ENCODE measurements around the gene CD8A. TPM values are rescaled to one million over a fixed set of nuclear protein-coding genes. Genes with fewer than 3 reads are reported as not detected.

Gene CD8A
- total and polyA plus RNA-seq, 8 donors = 0.39 to 2.0 (median 1.2) TPM

DNA sequence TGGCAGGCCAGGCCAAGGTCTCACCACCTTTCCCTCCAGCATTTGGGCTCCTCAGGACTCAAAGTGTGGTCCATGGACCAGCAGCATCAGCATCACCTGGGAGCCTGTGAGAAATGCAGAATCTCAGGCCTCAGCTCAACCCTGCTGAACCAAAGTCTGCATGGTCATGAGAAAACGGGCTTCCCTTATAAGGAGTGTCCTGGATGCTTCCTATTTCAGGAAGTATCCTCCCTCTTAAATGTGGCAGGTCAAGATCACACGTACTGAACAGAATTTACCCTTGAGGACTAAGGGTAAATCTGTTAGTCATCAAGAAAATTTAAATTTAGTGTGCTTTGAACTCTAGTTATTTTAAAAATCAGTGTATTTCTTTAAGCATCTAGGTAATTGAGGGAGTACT lies 11.8 kb downstream of the CD8A start:
- intact Hi-C loops (cut with DNase I) = no loop called here
- ATAC-seq = no peak

DNA sequence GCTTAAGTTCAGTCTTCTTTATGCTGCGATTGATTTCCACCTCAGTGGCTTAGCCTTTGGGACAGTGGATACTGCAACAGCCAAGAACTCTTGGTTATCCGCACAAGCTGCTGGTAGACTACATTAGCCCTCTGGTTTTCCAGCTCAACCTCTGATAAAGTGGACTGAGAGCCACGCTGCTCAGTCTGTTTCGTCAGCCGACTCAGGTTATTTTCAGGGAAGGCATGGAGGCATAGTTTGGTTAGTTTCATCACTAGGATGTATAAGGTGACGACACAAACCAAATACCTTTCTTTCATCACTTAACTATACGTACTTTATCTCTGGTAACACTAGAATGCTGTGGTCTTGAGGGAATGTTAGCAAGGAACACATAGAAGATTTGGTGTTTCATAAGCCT lies 14.2 kb downstream of the CD8A start:
- Histone ChIP-seq H3K4me3 (no peak overlapping the region), H3K9me3 (no peaks in the 10 kb centered on the region), H3K27ac (no peak overlapping the region), H3K4me1 (no peaks in the 10 kb centered on the region), H3K36me3 (peaks cover 0 to 16% (median 15%) of the 10 kb centered on the region in 3 donors), H3K27me3 (no peaks in the 10 kb centered on the region)
- 95% methylated on average over 7 of the region's 7 CpGs for WGBS, 2 donors
- intact Hi-C loops (cut with DNase I) = no loop called here
- DNase-seq (no peak), ATAC-seq (no peak), FAIRE-seq (no peak)
- TF ChIP-seq, protein P1, sequence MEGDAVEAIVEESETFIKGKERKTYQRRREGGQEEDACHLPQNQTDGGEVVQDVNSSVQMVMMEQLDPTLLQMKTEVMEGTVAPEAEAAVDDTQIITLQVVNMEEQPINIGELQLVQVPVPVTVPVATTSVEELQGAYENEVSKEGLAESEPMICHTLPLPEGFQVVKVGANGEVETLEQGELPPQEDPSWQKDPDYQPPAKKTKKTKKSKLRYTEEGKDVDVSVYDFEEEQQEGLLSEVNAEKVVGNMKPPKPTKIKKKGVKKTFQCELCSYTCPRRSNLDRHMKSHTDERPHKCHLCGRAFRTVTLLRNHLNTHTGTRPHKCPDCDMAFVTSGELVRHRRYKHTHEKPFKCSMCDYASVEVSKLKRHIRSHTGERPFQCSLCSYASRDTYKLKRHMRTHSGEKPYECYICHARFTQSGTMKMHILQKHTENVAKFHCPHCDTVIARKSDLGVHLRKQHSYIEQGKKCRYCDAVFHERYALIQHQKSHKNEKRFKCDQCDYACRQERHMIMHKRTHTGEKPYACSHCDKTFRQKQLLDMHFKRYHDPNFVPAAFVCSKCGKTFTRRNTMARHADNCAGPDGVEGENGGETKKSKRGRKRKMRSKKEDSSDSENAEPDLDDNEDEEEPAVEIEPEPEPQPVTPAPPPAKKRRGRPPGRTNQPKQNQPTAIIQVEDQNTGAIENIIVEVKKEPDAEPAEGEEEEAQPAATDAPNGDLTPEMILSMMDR (IDR thresholded peaks at IDR 0.05) = no peak

More for the DNA sequence above, 11.8 kb downstream of the CD8A start:
- Histone ChIP-seq H3K27ac (no peak overlapping the region), H3K4me3 (no peak overlapping the region), H3K36me3 (peaks cover 0 to 6% (median 3%) of the 10 kb centered on the region in 3 donors), H3K27me3 (no peaks in the 10 kb centered on the region), H3K4me1 (no peaks in the 10 kb centered on the region), H3K9me3 (no peaks in the 10 kb centered on the region)
- DNase-seq (no peak), FAIRE-seq (no peak)
- 68 to 72% methylated on average over 2 of the region's 2 CpGs for WGBS, 2 donors
- TF ChIP-seq, protein P1 (IDR thresholded peaks at IDR 0.05) = no peak

DNA sequence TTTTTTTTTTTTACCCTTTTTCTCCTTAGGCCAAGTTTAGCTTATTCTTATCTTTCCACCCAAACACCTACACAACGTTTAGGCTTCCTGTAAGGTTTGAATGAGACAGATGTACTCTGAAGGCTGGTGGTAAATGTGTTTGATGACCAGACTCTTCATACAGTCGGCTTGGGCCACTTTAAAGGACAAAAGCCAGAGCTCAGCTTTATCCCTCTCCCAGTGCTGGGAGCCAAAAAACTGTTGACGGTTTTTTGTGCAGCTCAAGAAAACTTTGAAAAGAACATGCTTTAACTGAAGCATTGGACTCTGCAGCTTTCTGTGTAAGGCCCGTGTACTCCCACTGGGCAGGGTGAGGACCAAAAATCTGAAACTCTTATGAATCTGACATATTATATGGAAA lies 15.4 kb downstream of the CD8A start:
- ATAC-seq = no peak
- FAIRE-seq = no peak
- TF ChIP-seq, protein P1 (IDR thresholded peaks at IDR 0.05) = no peak
- no peaks in the 10 kb centered on the region for H3K9me3 ChIP-seq
- DNase-seq = no peak
- intact Hi-C loops (cut with DNase I) = no loop called here
- no peak overlapping the region for H3K27ac ChIP-seq
- peaks cover 0 to 28% (median 15%) of the 10 kb centered on the region in 3 donors for H3K36me3 ChIP-seq
- 49 to 53% methylated on average over 4 of the region's 4 CpGs for WGBS, 2 donors
- H3K4me3 ChIP-seq = no peak overlapping the region
- no peaks in the 10 kb centered on the region for H3K4me1 ChIP-seq
- H3K27me3 ChIP-seq = no peaks in the 10 kb centered on the region

DNA sequence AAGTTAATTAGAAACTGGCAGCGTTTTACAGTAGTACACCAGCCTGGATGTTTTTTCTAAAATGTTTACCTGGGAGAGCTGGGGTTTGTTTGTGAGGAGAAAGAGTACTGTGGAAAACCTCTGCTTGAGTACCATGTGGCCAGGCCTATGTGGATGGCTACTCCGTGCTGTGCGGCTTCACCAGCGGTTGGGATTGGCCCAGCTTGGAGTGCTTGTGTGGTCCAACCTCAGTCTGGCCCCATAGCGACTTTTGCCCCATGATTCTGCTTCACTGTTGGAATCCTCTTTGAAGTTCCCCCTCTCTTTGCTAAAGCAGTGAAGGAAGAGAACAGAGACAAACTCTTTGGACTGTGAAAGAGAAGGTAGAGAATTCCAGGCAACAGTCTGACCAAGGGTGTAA lies 15.9 kb downstream of the CD8A start:
- TF ChIP-seq, protein P1 (IDR thresholded peaks at IDR 0.05) = no peak
- FAIRE-seq (no peak), ATAC-seq (no peak), DNase-seq (no peak)
- Histone ChIP-seq H3K4me1 (no peaks in the 10 kb centered on the region), H3K9me3 (no peaks in the 10 kb centered on the region), H3K27ac (no peak overlapping the region), H3K36me3 (peaks cover 0 to 33% (median 15%) of the 10 kb centered on the region in 3 donors), H3K4me3 (no peak overlapping the region), H3K27me3 (no peaks in the 10 kb centered on the region)
- intact Hi-C loops (cut with DNase I) = no loop called here
- WGBS, 2 donors = 71 to 74% methylated on average over 5 of the region's 5 CpGs

DNA sequence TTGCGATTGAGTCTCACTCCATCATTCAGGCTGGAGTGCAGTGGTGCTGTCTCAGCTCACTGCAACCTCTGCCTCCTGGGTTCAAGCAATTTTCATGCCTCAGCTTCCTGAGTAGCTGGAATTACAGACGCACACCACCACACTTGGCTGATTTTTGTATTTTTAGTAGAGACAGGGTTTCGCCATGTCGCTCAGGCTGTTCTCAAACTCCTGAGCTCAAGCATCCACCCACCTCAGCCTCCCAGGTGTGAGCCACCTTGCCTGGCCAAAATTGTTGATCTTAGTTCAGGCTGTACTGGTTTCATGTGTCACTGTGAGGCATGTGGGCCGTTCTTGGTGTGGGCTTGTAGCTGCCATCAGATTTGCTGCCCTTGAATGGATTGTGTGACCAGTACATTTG lies 18.1 kb downstream of the CD8A start:
- 64% methylated on average over 5 of the region's 5 CpGs for WGBS, 2 donors
- ATAC-seq = no peak
- no peak overlapping the region for H3K4me3 ChIP-seq
- no peaks in the 10 kb centered on the region for H3K27me3 ChIP-seq
- DNase-seq = no peak
- peaks cover 0 to 33% (median 15%) of the 10 kb centered on the region in 3 donors for H3K36me3 ChIP-seq
- no peaks in the 10 kb centered on the region for H3K9me3 ChIP-seq
- H3K4me1 ChIP-seq = no peaks in the 10 kb centered on the region
- no peak for FAIRE-seq
- TF ChIP-seq, protein P1 (IDR thresholded peaks at IDR 0.05) = no peak
- H3K27ac ChIP-seq = no peak overlapping the region
- intact Hi-C loops (cut with DNase I) = no loop called here

All from pancreas (tissue), 10 donors.